Prostate gland (tissue), 2 donors: ENCODE data around the gene DESI1. TPM values are rescaled to one million over a fixed set of nuclear protein-coding genes. Genes with fewer than 3 reads are reported as not detected.
"Not testable (repeated sequence)": the region's sequence is repeated elsewhere in the genome, so short reads cannot be mapped to it uniquely, and the experiment has no call there.

Experiments
- DNase-seq: peaks from one replicate; pipeline ENCODE4 v3.0.0-alpha.2; 2019; ENCODE audit warnings: low spot score
- H3K27ac ChIP-seq, 2 donors: fragments of 200-600 bp; sonication (generic); 2 replicates each; pipeline ENCODE4 v1.5.1; 2017 to 2019
- H3K27me3 ChIP-seq: fragments of 200-600 bp; sonication (generic); replicated peaks from 2 replicates; pipeline ENCODE4 v1.5.1; 2019; ENCODE audit not compliant: insufficient read depth
- H3K36me3 ChIP-seq, 2 donors: fragments of 200-600 bp; sonication (generic); 1 replicate in 1 of 2; 2 replicates in 1 of 2; pipeline versions ENCODE4 v1.5.1 to v1.8.1; 2017 to 2019
- H3K4me1 ChIP-seq: fragments of 200-600 bp; sonication (generic); replicated peaks from 2 replicates; pipeline ENCODE4 v1.5.1; 2019
- H3K4me3 ChIP-seq, 2 donors: fragments of 200-600 bp; sonication (generic); 2 replicates each; pipeline ENCODE4 v1.5.1; 2017 to 2019
- H3K9me3 ChIP-seq: fragments of 200-600 bp; sonication (generic); 2 replicates; pipeline ENCODE4 v1.5.1; 2017
- POLR2A ChIP-seq: fragments of 450-650 bp; IDR thresholded peaks from one replicate; pipeline ENCODE4 v1.6.1; 2016; ENCODE audit warnings: antibody characterized with exemption, mild to moderate bottlenecking
- POLR2AphosphoS5 ChIP-seq: sonication (generic); formaldehyde crosslinking; IDR thresholded peaks from one replicate; pipeline ENCODE4 v1.6.1; 2017; ENCODE audit warnings: antibody characterized with exemption
- whole genome bisulfite sequencing: methylation state at CpG from one replicate; pipeline ENCODE4 v1.1.5; 2018; 5-methylcytosine and 5-hydroxymethylcytosine counted together
- intact Hi-C: fragments of 100-400 bp; cut with DNase I; formaldehyde crosslinking; loops from one replicate; pipeline ENCODE4 v1.14.2; 2022
- total RNA-seq, 2 donors: library from RNA; depleted of rRNA; stranded (reverse); fragments of >200 nt; gene quantifications; one replicate each; pipeline ENCODE4 v1.1.0, GENCODE V29; 2016
- TF ChIP-seq, protein P1 (sequence below), 4 experiments: fragments of 200-600 bp in 2 of 4; fragments of 450-650 bp in 2 of 4; sonication (generic) in 2 of 4; IDR thresholded peaks; 1 replicate in 3 of 4; 2 replicates in 1 of 4; pipeline ENCODE4 v1.5.1; 2016 to 2019; ENCODE audit warnings: antibody characterized with exemption in 4 of 4, mild to moderate bottlenecking in 2 of 4, moderate library complexity in 2 of 4

Gene DESI1
- total RNA-seq, 2 donors from 2014 or later: 16.0 to 22.9 TPM

DNA sequence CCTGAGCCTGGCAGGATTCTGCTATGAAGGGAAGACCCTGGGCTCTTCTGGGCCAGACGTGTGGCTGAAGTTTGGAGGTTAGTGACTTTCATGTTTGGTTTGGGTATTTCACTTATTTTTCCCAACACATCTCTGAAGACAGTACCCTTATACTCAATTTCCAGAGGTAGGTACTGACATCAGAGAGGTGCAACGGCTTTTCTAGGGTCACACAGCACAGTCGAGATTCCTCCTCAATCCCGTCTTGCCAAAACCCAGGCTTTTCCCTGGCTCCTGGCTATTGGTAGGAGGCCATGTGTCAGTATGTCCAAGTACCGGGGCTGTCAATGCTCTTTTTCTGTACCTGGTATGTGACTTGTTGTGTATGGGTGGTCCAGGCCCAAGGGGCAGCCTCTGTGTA, 25.1 kb downstream of the DESI1 start:
- Histone ChIP-seq H3K9me3 (no peaks in the 10 kb centered on the region), H3K4me3 (no peak overlapping the region), H3K27me3 (no peaks in the 10 kb centered on the region), H3K36me3 (no peaks in the 10 kb centered on the region), H3K27ac (no peak overlapping the region), H3K4me1 (no peaks in the 10 kb centered on the region)
- WGBS: 93% methylated on average over 5 of the region's 5 CpGs
- TF ChIP-seq, protein P1, sequence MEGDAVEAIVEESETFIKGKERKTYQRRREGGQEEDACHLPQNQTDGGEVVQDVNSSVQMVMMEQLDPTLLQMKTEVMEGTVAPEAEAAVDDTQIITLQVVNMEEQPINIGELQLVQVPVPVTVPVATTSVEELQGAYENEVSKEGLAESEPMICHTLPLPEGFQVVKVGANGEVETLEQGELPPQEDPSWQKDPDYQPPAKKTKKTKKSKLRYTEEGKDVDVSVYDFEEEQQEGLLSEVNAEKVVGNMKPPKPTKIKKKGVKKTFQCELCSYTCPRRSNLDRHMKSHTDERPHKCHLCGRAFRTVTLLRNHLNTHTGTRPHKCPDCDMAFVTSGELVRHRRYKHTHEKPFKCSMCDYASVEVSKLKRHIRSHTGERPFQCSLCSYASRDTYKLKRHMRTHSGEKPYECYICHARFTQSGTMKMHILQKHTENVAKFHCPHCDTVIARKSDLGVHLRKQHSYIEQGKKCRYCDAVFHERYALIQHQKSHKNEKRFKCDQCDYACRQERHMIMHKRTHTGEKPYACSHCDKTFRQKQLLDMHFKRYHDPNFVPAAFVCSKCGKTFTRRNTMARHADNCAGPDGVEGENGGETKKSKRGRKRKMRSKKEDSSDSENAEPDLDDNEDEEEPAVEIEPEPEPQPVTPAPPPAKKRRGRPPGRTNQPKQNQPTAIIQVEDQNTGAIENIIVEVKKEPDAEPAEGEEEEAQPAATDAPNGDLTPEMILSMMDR (IDR thresholded peaks at IDR 0.05): no peak
- TF ChIP-seq POLR2AphosphoS5 (no peak), POLR2A (no peak)
- intact Hi-C loops: loop anchor here (5.0 kb wide), 1 partner anchor 53 kb away; the partner anchor contains the start of gene POLR3H
- DNase-seq: no peak

DNA sequence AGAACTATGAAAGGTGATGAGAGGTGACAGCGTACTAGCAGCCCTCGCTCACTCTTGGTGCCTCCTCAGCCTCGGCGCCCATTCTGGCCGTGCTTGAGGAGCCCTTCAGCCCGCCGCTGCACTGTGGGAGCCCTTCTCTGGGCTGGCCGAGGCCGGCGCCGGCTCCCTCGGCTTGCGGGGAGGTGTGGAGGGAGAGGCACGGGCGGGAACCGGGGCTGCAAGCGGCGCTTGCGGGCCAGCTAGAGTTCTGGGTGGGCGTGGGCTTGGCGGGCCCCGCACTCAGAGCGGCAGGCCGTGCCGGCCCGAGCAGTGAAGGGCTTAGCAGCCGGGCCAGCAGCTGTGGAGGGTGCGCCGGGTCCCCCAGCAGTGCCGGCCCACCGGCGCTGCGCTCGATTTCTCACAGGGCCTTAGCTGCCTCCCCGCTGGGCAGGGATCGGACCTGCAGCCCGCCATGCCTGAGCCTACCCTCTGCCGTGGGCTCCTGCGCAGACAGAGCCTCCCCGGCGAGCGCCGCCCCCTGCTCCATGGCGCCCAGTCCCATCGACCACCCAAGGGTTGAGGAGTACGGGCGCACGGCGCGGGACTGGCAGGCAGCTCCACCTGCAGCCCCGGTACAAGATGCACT, 27.4 kb downstream of the DESI1 start:
- H3K4me3 ChIP-seq, H3K4me1 ChIP-seq, H3K27me3 ChIP-seq, H3K36me3 ChIP-seq, DNase-seq, H3K27ac ChIP-seq, H3K9me3 ChIP-seq, intact Hi-C loops: not testable (repeated sequence)
- 96% methylated on average over 50 of the region's 51 CpGs for WGBS

DNA sequence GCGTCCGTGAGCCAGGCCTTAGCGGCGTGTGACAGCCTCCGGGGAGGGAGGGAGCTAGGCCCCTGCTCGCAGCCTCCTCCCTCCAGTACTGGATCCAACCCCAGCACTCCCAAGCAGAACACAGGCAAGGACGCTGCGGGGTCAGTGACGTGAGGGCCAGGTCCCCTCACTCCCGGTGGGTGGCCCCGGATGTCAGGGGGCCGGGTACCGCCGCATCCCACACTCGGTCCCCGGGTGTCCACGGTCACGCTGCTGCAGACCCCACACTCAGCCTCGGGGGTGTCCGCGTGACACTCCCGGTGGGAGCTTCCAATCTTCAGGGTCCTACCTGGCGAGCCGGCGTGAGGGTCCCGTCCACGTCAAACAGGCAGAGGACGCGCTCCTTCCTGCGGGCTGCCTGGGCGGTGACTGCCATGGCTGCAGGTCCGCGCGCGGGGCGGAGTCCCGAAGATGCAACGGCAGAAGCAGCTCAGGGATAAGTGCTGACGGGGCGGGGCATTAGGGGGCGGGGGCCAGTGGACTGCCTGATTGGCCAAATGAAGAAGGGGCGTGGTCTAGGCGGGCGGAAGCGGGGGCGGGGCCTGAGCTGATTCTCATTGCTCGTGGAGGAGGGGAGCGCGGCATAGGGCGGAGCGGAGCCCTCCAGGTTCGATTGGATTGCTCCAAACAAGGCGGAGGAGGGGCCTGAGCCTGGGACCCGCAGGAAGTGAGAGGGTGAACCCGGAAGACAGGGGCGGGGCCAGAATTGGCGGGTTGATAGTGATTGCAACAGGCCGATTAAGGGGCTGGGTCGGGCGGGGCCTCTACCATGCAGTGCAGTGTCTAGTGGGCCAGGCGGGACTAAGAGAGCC, 31.2 kb downstream of the DESI1 start, which contains the start of gene PMM1:
Gene PMM1, minus strand, starts transcription at position 450 of the 851 bp plus-strand sequence. Its CDS starts 35 bp downstream, at position 415.
- intact Hi-C loops: loop anchor here (2.0 kb wide), 1 partner anchor 31 kb away; the partner anchor contains the start of genes DESI1 and XRCC6
- H3K36me3 ChIP-seq: no peaks in the 10 kb centered on the region
- H3K4me1 ChIP-seq: peaks cover 5% of the 10 kb centered on the region
- peak; percentile 100 for DNase-seq
- H3K27ac ChIP-seq: peak within 1 kb of the TSS; percentile 79
- under 1% methylated on average over 59 of the region's 61 CpGs for WGBS
- TF ChIP-seq, protein P1 (IDR thresholded peaks at IDR 0.05): peak in 1 of 4 experiments; percentile 18
- TF ChIP-seq POLR2AphosphoS5 (peak; percentile 90), POLR2A (peak; percentile 93)
- H3K4me3 ChIP-seq: peak within 1 kb of the TSS; percentile 67 to 89
- no peaks in the 10 kb centered on the region for H3K27me3 ChIP-seq
- H3K9me3 ChIP-seq: no peaks in the 10 kb centered on the region

DNA sequence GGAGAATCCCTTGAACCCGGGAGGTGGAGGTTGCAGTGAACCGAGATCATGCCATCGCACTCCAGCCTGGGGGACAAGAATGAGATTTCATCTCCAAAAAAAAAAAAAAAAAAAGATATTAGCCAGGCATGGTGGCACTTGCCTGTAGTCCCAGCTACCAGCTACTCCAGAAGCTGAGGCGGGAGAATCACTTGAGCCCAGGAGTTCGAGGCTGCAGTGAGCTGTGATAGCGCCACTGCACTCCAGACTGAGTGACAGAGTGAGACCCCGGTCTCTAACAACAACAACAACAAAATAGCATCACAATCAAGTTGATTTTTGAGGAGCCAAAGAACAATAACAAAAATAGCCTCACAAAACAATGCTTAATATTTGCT, 33.5 kb downstream of the DESI1 start:
- Histone ChIP-seq H3K27ac (peak overlapping the region; percentile 4 to 79), H3K36me3 (no peaks in the 10 kb centered on the region), H3K27me3 (no peaks in the 10 kb centered on the region), H3K4me1 (peaks cover 5% of the 10 kb centered on the region), H3K9me3 (no peaks in the 10 kb centered on the region), H3K4me3 (no peak overlapping the region)
- 85% methylated on average over 7 of the region's 7 CpGs for WGBS
- no peak for DNase-seq
- TF ChIP-seq POLR2AphosphoS5 (no peak), POLR2A (no peak)
- TF ChIP-seq, protein P1 (IDR thresholded peaks at IDR 0.05): no peak
- intact Hi-C loops: no loop called here

DNA sequence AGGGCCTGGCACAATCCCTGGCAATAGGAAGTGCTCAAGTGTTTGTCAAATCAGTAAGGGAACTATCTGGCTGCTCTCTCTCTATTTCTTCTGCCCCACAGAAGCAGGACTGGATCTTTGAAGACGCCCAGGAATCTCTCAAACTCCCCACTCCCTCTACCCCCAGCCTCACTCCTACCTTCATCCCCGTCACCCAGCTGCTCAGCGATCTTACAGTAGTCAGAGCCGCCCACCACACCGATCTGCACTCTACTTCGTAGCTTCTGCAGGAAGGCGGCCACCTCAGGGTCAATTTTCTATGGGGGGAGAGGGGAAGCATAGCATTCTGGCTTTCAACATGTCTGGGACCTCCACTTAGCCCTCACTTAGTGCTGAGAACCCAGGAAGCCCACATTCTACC, 34.9 kb downstream of the DESI1 start:
- WGBS: 97% methylated on average over 7 of the region's 7 CpGs
- no peak overlapping the region for H3K27ac ChIP-seq
- no peak for DNase-seq

More for the DNA sequence above, 34.9 kb downstream of the DESI1 start:
- H3K4me1 ChIP-seq: peaks cover 5% of the 10 kb centered on the region
- intact Hi-C loops: no loop called here
- H3K36me3 ChIP-seq: no peaks in the 10 kb centered on the region
- H3K4me3 ChIP-seq: no peak overlapping the region
- H3K27me3 ChIP-seq: no peaks in the 10 kb centered on the region
- no peak for TF ChIP-seq POLR2A
- TF ChIP-seq, protein P1 (IDR thresholded peaks at IDR 0.05): no peak
- TF ChIP-seq POLR2AphosphoS5: no peak
- H3K9me3 ChIP-seq: no peaks in the 10 kb centered on the region
